Dedifferentiated amniotic fluid mesenchymal stem cell (primary cell): Measurements from ENCODE around the gene PLPPR4.
"Not testable (repeated sequence)": the region's sequence is repeated elsewhere in the genome, so short reads cannot be mapped to it uniquely, and the experiment has no call there.

Experiments
- DNase-seq: peaks from one replicate; pipeline ENCODE4 v3.0.0-alpha.2; 2016; ENCODE audit errors: extremely low spot score

The PLPPR4 gene

DNA sequence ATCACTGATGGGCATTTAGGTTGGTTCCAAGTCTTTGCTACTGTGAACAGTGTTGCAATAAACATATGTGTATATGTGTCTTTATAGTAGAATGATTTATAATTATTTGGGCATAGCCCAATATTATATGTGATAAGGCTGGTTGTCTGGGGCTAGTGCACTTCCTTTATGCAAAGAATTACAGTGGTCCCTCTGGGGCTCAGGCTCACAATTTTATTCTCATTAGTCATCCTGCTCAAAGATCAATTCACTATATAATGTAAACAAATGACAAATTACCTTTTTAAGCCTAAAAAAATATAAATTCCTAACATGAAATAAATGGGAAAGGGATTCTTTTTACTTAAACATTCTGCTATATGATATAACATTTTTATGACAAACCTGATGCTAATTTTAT is 5.0 kb downstream of the PLPPR4 start:
- no peak for DNase-seq

DNA sequence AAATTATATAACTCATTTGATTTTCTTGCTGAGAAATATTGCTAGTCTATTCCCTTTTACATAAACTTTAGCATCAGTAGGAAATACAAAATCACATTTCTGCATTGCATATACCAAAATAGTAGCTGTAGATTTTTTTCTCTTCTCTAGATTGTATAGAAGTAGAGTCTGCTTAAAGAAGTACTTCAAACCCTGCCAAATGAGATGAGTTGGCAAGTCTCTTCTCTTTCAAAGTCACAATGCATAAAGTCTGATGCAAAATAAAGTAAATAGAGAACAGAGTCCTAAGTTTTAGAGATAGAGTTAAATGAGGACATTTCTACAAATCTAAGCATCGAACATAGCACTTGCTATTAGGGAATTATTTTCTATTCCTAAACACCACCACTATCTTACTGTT is 6.4 kb downstream of the PLPPR4 start:
- peak; percentile 39 for DNase-seq

DNA sequence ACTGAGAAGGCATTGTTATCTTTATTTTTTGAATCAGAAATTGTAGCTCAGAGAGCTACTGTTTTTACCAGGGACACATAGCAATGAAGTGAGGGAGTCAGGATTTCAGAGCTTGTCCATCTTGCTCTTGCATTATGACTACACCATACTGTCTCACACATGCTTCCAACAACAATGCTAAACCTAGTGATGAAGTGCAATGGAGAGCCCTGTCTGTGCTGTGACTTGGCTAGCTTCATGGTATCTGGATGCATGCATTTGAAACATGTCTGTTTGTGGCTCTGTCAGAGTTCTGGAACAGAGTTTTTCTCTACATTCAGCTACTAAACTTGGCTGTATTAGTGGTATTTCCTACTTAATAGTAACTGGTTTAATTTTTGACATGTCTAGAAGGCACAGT is 7.0 kb downstream of the PLPPR4 start:
- DNase-seq: no peak

DNA sequence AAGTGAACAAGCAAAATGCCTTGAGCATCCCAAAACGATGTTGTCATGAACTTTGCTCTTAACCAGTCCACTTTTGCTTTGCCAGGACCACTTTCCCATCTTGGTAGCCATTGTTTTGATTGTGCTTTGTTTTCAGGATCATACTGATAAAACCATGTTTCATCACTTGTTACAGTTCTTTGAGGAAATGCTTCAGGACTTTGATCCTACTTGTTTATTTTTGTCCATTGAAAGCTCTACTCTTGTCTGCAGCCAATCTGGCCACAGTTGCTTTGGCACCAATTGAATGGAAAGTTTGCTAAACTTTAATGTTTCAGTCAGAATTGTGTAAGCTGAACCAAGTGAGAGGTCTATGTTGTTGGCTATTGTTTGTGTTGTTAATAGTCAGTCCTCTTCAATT is 12.8 kb downstream of the PLPPR4 start:
- no peak for DNase-seq

DNA sequence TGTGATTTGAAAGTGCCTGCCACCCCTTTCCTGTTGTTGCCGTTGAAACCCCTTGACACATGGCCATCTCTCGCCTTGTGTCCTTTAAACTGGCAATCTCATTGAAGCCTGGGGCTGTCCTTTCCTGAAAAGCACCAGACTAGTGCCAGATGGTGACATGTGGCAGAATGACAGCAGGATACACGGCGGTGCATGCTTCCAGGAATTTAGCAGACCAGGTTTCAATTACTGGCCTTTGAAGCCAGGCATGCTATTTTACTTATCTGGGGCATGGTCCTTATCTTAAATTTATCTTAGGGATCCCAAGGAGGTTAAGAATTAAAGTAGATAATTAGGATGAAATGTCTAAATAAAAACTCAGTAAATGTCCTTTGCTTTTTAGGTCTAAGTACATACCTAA is 15.2 kb downstream of the PLPPR4 start:
- no peak for DNase-seq

DNA sequence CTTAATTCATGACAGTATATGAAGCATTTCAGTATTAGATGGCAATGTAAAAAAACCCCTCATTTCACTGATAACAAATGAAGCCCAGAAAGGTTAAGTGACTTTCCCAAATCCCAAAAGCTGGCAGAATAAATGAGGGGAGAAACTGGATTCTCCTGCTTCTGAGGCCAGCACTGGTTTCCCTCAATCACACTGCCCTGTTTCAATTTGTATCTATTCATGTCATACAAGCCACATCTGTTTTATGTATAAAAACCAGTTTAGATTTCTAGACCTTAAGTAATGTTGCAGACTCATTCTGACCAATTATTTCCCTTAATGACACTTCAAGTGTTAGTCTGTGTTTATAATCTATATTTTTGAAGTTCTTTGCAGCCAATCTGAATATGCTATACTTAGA is 16.8 kb downstream of the PLPPR4 start:
- no peak for DNase-seq

DNA sequence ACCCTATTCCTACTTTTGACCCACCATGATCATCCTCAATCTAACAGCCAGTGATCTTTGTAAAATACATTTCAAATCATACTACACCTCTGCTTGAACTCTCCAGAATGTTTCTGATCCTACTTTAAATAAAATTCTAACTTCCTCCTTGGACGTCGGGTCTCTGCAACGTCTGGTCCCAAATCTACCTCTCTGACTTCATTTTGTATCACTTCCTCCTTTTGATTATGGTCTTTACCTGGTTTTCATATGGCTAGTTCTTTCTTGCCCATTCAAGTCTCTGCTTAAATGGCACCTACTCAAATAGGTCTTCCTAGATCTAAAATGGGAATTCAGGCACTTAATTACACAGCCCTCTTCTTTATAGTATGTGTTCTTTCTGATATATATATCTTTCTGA is 18.2 kb downstream of the PLPPR4 start:
- no peak for DNase-seq

DNA sequence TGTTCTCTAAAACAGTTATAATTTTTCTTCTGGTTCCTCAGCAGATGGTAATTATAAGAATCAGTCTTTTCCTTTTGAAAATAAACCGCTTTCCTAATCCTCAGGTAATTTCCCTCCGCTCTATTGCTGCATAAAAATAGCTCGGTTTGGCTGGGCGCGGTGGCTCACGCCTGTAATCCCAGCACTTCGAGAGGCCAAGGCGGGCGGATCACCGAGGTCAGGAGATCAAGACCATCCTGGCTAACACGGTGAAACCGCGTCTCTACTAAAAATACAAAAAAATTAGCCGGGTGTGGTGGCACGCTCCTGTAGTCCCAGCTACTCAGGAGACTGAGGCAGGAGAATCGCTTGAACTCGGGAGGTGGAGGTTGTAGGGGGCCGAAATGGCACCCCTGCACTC is 19.2 kb downstream of the PLPPR4 start:
- not testable (repeated sequence) for DNase-seq

DNA sequence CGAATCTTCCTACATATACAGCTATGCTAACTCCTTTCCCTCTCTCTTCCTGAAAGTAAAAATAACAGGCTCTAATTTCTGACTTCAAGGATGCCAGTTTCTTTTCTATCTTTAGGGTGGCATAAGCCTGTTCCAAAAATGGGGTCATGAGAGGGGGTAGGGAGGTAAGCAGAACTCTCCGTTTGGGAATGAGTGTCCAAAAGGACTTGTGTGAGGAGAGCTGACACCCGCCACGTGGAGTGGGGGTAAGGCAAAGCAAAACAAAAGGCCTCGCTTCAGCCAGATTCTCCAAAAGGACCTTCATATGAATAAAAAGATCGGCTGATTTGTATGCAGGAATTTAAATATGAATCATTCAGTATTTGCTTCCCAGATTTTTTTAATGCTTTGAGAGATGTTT is 28.6 kb downstream of the PLPPR4 start:
- peak; percentile 16 for DNase-seq

DNA sequence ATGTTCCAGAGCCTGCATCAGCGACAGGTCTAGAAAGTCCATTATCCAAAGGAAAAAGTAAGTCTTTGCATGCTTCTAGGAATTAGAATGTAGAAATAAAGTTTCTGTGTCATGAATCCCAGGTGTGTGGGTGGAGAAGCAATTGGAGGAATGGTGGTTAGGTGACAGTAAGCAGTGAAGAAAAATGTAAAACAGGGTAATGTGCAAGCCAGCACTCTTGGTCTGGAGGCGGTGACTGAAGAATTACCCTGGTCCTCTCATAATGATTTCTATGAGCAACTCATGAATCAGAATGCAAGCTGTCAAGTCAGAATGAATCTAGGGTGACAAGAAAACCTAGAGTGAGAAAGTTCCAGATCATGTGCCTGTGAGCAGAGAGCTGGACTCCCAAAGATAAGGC is 33.6 kb downstream of the PLPPR4 start:
- no peak for DNase-seq

DNA sequence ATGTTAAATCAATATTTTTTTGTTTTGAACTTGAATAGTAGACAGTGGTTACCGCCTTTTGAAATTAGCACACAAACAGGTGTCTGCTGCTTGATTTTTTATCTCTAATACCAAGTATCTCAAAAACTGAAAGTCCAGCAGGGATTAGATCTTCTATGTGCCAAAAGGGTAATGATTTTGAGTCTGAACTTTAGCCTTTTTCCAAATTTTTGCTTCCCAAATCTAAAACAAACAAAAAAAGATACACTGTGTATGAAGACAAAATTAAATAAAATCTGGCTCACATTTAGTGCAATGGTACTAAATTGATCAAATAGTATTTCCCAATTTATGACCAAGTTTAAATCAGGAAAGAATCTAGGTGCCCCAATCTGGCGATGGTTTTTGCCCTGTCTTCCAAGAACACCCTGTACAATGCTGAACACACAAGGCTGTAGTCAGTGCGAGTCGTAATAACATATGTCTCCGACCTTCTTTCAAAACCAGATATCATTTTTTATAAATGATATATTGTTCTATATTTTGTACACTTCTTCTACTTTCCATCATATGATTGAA is 40.5 kb downstream of the PLPPR4 start:
- no peak for DNase-seq

DNA sequence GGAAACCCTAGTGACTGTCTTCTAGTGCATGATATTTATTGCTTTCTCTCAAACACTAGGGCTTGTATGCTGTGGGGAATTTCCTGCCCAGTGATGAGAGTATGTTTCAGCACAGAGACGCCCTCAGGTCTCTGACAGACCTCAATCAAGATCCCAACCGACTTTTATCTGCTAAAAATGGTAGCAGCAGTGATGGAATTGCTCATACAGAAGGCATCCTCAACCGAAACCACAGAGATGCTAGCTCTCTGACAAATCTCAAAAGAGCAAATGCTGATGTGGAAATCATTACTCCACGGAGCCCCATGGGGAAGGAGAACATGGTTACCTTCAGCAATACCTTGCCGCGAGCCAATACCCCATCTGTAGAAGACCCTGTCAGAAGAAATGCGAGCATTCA is 41.3 kb downstream of the PLPPR4 start:
- no peak for DNase-seq

DNA sequence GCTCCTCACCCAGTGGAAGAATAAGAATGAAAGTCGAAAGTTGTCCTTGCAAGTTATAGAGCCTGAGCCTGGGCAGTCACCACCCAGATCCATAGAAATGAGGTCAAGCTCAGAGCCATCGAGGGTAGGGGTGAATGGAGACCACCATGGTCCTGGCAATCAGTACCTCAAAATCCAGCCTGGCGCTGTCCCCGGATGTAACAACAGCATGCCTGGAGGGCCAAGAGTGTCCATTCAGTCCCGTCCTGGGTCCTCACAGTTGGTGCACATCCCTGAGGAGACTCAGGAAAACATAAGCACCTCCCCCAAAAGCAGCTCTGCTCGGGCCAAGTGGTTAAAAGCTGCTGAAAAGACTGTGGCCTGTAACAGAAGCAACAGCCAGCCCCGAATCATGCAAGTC is 41.8 kb downstream of the PLPPR4 start:
- DNase-seq: no peak

DNA sequence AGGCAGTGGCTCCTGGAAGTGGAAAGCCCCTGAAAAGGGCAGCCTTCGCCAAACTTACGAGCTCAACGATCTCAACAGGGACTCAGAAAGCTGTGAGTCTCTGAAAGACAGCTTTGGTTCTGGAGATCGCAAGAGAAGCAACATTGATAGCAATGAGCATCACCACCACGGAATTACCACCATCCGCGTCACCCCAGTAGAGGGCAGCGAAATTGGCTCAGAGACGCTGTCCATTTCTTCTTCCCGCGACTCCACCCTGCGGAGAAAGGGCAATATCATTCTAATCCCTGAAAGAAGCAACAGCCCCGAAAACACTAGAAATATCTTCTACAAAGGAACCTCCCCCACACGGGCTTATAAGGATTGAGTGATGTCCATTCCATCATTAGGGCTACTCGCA is 42.4 kb downstream of the PLPPR4 start:
- DNase-seq: no peak

DNA sequence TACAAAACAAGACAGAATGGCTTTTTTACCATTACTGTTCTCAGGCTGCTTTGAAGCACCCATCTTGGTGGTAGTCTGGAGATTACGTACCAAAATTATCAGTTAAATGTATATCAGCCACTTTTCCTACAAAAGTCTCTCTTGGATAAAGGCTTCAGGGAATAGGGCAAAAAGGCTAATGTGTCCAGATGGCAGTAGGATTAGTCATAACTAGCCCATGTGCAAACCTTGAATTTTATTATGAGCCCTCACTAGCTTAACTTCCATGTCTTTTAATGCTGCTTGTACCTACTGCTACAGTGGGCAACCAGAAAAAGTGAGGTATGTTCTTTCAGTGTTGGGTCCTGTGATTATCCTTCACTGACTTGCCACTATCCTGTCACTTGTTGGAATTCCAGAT is 51.0 kb downstream of the PLPPR4 start:
- no peak for DNase-seq

DNA sequence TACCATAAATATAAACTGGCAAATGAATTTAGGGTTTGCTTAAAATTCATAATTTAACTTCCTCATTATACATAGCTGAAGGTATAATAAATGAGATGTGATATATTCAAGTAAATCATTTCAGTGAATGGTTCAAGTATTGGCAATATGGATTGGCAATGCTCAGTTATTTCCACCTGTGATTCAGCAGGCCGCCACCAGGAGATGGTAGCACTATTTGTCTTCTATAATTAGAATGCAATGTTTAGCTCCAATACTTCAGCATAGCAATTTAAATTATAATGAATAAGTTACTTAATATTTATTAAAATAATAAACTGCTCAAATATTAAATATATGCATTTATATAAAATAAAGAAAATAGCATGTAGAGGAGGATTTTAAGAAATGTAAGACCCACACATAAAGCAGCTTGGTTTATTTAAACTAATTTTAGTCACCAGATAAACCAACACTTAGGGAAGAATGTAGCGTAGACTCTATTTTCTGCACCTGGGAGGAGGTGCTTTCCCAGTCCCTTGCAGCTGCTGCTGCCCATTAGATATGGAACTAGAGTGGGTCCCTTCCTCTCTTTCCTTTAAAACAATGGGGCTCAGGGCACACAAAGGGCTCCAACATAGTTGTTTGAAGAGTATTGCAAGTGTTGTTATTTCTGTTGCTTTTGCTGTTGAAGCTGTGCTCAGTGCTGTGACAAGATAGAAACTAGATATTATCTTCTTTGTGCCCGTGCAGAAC is 62.1 kb downstream of the PLPPR4 start:
- no peak for DNase-seq

DNA sequence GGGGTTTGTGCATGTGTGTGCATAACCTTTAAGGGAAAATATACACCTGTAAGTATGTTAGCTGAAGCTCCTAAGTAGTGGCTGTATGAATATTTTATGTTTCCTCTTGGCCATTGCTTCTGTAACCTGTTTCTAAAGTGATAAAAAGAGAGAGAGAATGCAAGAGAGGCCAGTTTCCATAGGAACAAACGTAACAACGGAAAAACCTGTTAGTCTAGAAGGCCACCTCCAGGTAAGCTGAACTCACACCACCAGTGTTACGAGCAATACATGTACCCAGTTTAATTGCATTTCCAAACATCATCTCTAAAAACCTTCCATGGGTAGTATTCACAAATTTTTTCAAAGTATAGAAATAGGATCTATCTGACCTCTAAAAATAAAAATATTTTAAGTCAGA is 63.1 kb downstream of the PLPPR4 start:
- DNase-seq: no peak

DNA sequence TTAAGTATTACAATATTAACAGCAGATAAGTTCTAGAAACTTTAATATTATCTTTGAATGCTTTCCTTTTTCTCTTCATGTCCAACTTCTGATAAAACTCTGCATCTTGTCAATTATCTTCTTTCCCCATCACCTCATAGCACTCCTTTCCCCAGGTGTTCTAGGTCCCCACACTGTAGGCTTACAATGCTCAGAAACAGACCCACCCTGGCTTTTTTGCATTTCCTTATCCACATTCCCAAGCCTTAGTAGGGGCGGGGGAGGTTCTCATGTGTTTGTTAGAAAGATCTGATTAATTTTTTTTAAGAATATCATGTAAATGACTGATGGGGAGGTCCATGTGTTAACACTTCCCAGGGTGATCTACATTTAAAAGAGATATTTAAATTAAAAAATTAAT is 63.9 kb downstream of the PLPPR4 start:
- no peak for DNase-seq

DNA sequence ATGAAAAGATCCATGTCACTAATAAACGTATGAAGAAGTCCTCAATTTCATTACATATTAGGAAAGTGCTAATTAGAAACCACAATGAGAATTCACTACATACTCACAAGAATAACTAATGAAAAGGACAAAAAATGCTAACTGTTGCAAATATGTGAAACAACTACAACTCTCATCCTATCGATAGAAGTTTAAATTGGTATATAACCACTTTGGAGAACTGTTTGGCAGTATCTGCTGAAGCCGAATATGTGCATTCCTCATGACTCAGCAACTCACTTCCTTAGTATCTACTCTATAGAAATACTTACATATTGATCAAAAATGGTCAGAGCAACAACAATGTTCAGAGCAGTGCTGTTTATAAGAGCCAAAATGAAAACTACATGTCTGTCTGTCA is 66.8 kb downstream of the PLPPR4 start:
- no peak for DNase-seq

DNA sequence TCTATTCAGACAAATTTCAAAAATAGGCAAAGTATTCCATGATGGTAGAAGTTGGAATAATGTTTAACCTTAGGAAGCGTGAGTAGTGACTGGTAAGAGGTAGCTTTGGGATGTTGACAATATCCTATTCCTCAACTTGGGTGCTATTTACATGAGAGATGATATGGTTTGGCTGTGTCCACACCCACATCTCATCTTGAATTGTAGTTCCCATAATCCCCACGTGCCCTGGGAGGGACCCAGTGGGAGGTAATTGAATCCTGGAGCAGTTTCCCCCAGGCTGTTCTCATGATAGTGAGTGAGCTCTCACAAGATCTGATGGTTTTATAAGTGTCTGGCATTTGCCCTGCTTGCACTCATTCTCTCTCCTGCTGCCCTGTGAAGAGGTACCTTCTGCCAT is 67.3 kb downstream of the PLPPR4 start:
- no peak for DNase-seq

DNA sequence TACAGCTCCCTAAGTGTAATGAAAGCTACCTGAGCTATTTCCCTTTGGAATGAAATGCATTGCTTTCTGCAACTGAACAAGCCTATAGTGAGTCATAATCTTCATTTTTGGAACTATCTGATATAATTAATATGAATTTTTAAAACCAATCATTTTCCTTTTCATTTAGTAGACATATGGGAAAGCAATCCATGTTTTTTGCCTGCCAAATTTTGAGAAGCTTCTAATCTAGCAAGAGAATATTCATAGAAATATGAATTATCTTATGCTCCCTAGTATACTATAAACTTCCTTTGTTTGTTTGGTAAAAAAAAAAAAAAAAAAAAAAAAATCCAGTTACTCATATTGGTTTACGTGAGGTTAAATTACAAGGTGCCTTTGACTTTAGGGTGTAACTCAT is 68.3 kb downstream of the PLPPR4 start:
- DNase-seq: no peak

DNA sequence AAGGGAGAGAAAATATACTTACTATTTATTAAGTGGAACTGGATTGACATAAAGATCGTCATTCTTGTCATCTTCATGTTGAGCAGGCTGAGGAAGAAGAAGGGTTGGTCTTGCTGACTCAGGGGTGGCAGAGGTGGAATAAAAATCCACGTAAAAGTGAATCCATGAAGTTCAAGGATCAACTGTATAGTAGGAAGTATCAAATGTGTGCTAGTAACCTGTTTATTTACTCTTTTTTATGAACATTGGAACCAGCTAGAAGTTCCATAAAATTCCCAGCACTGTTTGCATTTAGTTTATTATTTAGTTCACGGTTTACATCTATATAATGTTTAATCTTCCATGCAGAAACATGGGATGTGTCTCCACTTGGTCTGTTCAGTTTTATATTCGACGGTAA is 70.7 kb downstream of the PLPPR4 start:
- DNase-seq: no peak

DNA sequence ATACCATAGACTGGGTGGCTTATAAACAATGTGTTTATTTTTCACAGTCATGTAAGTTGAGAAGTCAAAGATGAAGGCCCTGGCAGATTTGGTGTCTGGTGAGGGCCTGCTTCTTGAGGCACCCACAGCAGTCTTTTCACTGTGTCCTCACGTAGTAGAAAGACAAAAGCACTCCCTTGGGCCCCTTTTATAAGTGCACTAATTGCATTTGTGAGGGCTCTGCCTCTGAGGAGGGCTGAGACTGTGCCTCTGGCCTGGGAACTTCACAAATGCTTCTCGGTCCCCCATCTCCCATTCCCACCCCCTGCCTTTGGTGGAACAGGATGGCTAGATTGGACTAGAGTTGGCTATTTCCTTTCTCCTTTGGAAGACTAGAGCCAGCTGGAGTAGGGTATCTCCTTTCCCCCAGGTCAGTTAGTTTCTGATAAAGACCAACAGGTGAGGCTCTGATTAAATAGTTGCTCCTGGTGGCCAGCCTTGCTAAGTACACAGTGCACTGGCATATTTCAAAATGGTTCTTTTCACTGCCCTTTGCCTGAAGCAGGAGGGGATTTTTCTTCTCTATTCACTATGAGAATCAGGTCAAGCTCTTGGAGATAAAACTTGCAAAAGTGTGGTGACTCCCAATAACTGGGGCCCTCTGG is 82.9 kb downstream of the PLPPR4 start:
- DNase-seq: no peak
